GM19468 (cell line): ENCODE measurements around the gene CNIH3.

ENCODE experiments used
- ATAC-seq: cut with Tn5 transposase; IDR thresholded peaks from one replicate; pipeline ENCODE4 v1.9.1; 2021; ENCODE audit warnings: mild to moderate bottlenecking, moderate library complexity, moderate number of reproducible peaks; ENCODE audit not compliant: unreplicated experiment; ENCODE audit errors: extremely low read depth

The CNIH3 gene

GRCh38 chr1:224639426-224639975, 23.4 kb downstream of the CNIH3 start:
- no peak for ATAC-seq

DNA sequence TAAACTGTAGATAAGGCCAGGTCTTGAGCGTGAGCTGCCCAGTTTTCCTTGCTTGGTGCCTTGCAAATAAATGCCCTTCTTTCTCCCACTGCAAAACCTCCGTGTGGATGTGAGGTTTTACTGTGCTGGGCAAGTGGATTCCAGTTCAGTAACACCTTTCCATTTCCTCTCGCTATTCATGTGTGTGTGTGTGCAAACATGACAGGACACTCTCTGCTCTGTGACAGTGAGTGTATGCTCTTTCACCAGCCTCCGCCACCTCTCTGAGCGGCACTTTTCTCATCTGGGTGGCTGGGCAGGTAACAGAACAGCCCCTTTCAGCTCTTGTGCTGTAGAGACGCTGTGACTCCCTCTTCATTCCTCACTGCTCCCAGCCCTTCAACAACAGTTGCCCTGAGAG, 23.9 kb downstream of the CNIH3 start:
- ATAC-seq = no peak

- ATAC-seq = no peak
Observed at GRCh38 chr1:224640587-224640986, 24.5 kb downstream of the CNIH3 start.

DNA sequence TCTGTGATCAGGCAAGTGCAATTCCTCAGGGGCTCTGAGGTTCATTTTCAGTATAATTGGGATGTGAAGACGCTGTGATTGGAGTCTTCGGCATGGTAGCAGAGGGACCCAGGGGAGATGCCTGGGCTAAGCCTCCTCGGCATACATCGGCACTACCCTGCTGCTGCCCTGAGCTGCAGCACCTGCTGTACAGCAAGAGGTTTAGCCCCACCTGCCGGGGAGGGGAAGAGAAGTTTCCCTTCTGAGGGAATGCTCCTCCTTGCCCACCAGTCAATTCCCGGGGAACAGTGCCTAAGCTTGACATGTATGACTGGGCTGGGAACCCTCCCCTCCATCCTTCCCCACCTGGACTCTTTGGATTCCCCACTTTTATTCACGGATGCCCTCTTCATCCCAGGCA, 24.9 kb downstream of the CNIH3 start:
- ATAC-seq = no peak

GRCh38 chr1:224643653-224644052, 27.5 kb downstream of the CNIH3 start:
- ATAC-seq = no peak

DNA sequence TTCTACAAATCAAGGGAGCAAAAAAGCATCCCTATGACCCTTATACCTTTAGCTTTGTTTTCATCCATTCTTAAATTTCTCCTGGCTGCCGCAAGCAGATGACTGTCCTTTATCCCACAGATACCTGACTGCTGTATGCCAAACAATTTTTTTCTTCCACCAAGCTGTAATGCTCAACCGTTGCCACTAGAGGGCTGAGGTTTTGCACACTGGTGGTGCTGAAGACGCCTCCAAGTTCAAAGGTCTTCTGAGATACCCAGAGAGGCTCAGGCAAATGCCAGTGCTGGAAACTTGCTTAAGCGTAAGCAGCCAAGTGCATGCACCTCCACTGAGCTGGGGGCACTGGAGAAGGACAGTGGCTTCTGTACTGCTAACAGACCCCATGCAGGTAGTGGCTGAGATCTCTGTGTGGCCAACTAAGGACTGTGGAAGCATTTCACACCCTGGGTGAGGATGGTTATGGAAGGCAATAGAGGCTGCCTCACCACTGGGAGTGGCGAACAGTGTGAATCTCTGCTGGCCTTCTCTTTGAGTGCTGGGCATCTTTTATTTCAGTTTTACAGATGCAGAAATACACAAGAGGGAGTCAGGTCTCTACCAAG, 28.5 kb downstream of the CNIH3 start:
- ATAC-seq = no peak

GRCh38 chr1:224647449-224647848, 31.3 kb downstream of the CNIH3 start:
- no peak for ATAC-seq

DNA sequence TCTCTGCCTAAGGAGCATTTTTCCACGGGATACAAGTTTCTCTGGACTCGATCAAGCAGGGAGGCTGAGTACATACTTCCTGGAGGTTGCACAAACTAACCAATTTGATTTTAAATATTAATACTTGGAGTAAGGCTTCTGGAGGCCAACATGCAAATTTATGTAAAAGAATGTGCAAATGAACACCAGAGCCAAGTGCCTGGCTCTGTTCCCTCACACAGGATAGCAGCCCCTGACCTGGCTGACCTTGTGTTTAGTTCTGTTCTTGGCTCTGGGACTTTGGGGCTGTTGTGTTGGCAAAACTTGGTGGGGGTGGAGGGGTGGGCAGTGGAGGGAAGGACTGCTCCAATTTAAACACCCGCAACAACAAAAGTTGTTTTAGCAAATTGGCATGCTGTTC, 34.2 kb downstream of the CNIH3 start:
- ATAC-seq = no peak

- no peak for ATAC-seq
Observed at GRCh38 chr1:224651188-224651587, 35.1 kb downstream of the CNIH3 start.

GRCh38 chr1:224656392-224656791, 40.3 kb downstream of the CNIH3 start:
- no peak for ATAC-seq

- ATAC-seq = no peak
Observed at GRCh38 chr1:224660074-224660473, 44.0 kb downstream of the CNIH3 start.

DNA sequence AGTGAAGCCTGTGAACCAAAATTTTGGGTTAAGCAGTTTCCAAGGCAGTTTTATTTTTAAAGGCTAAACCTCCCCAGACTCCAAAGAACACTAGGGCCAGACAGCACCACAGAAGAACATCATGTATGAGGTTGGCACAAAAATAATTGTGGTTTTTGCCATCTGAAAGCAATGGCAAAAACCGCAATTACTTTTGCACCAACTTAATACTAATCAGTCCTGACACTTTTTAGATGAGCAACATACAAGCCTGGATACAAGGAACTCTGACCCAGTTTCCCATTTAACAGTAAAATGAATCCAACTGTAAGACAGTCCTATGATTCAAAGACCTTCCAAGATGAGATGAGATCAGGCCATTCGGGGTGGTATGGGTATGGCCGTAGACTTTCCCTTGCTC, 46.8 kb downstream of the CNIH3 start:
- ATAC-seq = no peak

GRCh38 chr1:224665016-224665415, 48.9 kb downstream of the CNIH3 start:
- ATAC-seq = no peak

- no peak for ATAC-seq
Observed at GRCh38 chr1:224666078-224666477, 50.0 kb downstream of the CNIH3 start.

- ATAC-seq = no peak
Observed at GRCh38 chr1:224666913-224667312, 50.8 kb downstream of the CNIH3 start.

DNA sequence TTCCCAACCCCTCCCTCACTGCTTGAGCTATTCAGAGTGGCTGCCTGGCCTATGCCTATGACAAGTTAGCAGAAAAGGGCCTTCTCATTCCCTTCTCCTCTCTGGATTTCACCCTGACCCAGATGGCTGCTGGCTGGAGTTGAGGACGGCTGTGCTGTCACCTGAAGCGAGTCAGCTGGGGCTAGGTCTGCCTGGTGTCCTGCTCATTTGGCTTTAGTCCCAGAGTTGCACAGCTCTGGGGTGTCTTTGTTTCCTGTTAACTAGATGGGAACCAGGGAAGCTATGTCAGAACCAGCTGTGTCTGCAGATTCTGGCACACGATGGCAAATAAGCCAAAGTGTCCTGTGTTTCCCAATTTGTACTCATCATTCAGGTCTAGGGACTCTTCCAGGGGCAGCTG, 52.9 kb downstream of the CNIH3 start:
- ATAC-seq = no peak

DNA sequence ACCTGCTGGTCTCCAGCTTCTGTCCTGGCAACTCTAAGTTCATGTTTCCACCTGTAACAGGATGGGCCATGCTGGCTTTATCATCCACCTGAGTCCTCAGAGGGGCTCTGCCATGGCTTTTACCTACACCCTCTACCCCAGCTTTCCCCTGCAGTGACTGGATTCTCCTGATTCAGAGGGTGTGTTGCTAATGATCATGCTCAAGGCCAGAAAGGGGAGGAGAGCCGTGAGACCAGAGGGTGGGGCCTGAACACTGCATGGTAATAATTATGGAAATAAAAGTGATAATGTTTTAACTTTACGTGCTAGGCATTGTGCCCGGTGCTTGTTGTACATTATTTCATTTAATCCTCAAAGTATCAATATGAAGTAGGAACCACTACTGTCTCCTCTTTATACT, 53.3 kb downstream of the CNIH3 start:
- ATAC-seq = no peak

GRCh38 chr1:224670506-224670905, 54.4 kb downstream of the CNIH3 start:
- ATAC-seq = no peak

DNA sequence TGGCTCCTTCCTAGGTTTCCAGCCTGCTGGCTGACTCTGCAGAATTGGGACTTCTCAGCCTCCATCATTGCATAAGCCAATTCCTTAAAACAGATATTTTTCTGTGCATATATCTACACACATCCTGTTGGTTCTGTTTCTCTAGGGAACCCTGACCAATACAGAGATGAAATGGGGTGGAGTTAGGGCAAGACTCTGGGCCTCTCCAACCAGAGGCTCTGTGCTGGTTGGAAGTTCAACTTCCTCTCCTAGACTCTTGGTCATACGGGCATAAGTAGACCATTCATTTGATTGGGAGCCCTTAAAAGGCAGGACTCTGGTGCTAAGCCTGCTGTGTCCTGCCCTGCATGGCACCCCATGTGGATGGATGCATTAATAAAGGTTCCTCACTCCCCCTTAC, 55.0 kb downstream of the CNIH3 start:
- ATAC-seq = no peak

DNA sequence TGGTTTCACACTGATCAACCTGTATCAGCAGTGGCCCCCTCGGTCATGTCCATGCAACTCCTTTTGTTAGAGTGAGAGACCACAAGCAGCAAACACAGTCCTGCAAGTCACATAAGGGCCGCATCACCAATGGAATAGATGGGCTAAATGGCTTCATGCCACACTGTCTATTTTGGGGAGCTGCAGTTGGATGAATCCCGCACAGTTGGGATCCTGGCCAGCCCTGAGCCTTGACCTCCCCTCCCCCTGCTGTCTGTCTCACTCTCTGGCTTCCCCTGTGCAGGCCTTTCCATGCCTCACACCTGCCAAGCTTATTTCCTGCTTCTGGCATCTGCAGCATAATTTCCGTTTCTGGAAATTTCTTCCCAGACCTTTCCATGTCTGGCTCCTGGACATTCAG, 57.0 kb downstream of the CNIH3 start:
- ATAC-seq = no peak

DNA sequence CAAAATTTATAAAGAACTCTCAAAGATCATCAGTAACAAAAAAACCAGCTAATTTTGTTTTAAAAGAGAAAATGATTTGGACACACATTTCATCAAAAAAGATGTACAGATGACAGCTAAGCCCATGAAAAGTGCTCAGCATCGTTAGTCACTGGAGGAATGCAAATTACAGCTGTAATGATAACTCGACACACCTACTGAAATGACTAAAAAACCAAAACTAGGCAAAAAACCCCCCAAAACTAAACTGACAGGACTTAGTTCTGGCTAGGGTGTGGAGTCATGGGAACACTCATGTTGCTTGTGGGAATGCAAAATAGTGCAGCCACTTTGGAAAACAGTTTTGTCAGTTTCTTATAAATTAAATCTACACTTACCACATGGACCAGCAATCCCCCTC, 59.5 kb downstream of the CNIH3 start:
- no peak for ATAC-seq

DNA sequence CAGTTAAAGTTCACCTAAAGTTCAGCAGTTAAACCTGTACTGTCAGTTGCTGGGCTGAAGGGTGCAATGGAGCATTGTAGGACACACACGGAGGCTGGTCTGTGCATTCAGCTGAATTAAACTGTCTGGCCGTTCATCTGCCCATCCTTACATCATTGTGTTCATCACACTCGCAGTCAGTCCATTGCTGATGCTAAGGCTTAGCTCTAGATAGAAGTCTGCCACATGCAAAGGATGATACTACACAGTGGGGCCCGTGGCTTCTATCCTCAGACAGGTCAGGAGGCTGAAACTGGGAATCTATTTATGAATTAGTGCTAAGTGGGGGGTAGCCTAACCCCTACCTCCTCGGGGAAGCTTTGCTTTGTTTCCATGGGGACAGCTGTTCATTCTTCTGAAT, 60.4 kb downstream of the CNIH3 start:
- no peak for ATAC-seq

DNA sequence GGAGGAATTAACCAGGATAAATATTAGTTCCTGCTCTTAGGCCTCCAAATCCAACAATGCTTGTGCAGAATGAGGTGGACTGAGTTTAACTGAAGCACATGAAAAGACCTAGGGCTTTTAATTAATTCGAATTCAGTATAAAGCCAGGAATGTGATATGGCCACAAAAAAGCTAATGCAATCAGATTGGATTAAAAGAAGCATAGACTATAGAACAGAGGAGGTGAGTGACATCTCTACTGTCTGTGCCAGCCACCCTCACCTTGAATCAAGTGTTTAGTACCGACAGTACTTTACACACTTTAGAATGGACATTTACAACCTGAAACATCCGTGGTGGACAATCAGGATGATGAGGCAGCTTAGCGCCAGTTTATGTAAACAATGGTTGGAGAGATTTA, 62.1 kb downstream of the CNIH3 start:
- ATAC-seq = no peak
